Activated T-helper 2 cell treated with anti-CD3 and anti-CD28 coated beads, Interferon-gamma antibody, Interleukin-2, Interleukin-4, amounts not matched to agents 10 μg/mL and 5 μg/mL and 100 μg/mL, durations not matched to agents 14 hours and 24 hours and 36 hours (primary cell): ENCODE data around the gene MYOZ1. TPM values are rescaled to one million over a fixed set of nuclear protein-coding genes. Genes with fewer than 3 reads are reported as not detected.
"Not testable (repeated sequence)": the region's sequence is repeated elsewhere in the genome, so short reads cannot be mapped to it uniquely, and the experiment has no call there.

Experiments used
- DNase-seq: peaks from one replicate; pipeline ENCODE4 v3.0.0; 2021; ENCODE audit warnings: low spot score
- H3K27ac Mint-ChIP-seq: one replicate; pipeline ENCODE4 v1.8.0; 2021; ENCODE audit warnings: mixed read lengths
- H3K27me3 Mint-ChIP-seq: one replicate; pipeline ENCODE4 v1.8.0; 2021; ENCODE audit warnings: low read depth, mixed read lengths
- H3K36me3 Mint-ChIP-seq: one replicate; pipeline ENCODE4 v1.8.0; 2021; ENCODE audit warnings: low read depth, mixed read lengths
- H3K4me1 Mint-ChIP-seq: one replicate; pipeline ENCODE4 v1.8.0; 2021; ENCODE audit warnings: low read depth, mixed read lengths
- H3K4me3 Mint-ChIP-seq: one replicate; pipeline ENCODE4 v1.8.0; 2021; ENCODE audit warnings: low read depth, mild to moderate bottlenecking, moderate library complexity, mixed read lengths
- H3K9me3 Mint-ChIP-seq: one replicate; pipeline ENCODE4 v1.8.0; 2021; ENCODE audit warnings: mixed read lengths
- intact Hi-C: fragments of 100-400 bp; cut with micrococcal nuclease; formaldehyde crosslinking; loops from one replicate; pipeline ENCODE4 v1.15.1; 2023
- total RNA-seq: library from RNA; stranded (reverse); gene quantifications from 2 replicates; pipeline ENCODE4 v1.2.3, GENCODE V29; 2022

The MYOZ1 gene, protein sequence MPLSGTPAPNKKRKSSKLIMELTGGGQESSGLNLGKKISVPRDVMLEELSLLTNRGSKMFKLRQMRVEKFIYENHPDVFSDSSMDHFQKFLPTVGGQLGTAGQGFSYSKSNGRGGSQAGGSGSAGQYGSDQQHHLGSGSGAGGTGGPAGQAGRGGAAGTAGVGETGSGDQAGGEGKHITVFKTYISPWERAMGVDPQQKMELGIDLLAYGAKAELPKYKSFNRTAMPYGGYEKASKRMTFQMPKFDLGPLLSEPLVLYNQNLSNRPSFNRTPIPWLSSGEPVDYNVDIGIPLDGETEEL
- total RNA-seq: not detected in 2 replicates

- Mint-ChIP-seq H3K4me3 (no peak within 1 kb of the TSS), H3K4me1 (peaks cover 20% of the 10 kb centered on the region), H3K27ac (no peak within 1 kb of the TSS), H3K9me3 (no peaks in the 10 kb centered on the region), H3K27me3 (peaks cover 8% of the 10 kb centered on the region), H3K36me3 (no peaks in the 10 kb centered on the region)
- intact Hi-C loops: loop anchor here (10.0 kb wide), 1 partner anchor 287 kb away; the partner anchor contains the start of gene CFAP70
- DNase-seq: no peak
Measured at GRCh38 chr10:73641328-73642060, at the start of gene MYOZ1. MYOZ1 (minus strand) TSS chr10:73641474; CDS start chr10:73640017, 1,457 bp downstream.

- DNase-seq: not testable (repeated sequence)
Measured at GRCh38 chr10:73690755-73691154, 49.5 kb upstream of the MYOZ1 start.

GRCh38 chr10:73689596-73689995 lies 48.3 kb upstream of the MYOZ1 start:
- H3K27ac Mint-ChIP-seq, DNase-seq, H3K4me3 Mint-ChIP-seq, H3K9me3 Mint-ChIP-seq, H3K27me3 Mint-ChIP-seq, H3K36me3 Mint-ChIP-seq, H3K4me1 Mint-ChIP-seq, intact Hi-C loops: not testable (repeated sequence)

More at GRCh38 chr10:73690755-73691154, 49.5 kb upstream of the MYOZ1 start:
- H3K27me3 Mint-ChIP-seq, H3K36me3 Mint-ChIP-seq, intact Hi-C loops, H3K9me3 Mint-ChIP-seq, H3K4me1 Mint-ChIP-seq, H3K27ac Mint-ChIP-seq, H3K4me3 Mint-ChIP-seq: not testable (repeated sequence)

- H3K4me3 Mint-ChIP-seq, H3K36me3 Mint-ChIP-seq, H3K27ac Mint-ChIP-seq, H3K9me3 Mint-ChIP-seq, H3K4me1 Mint-ChIP-seq, H3K27me3 Mint-ChIP-seq, DNase-seq, intact Hi-C loops: not testable (repeated sequence)
Measured at GRCh38 chr10:73687641-73688040, 46.4 kb upstream of the MYOZ1 start.

- H3K4me3 Mint-ChIP-seq, H3K27me3 Mint-ChIP-seq, intact Hi-C loops, H3K27ac Mint-ChIP-seq, H3K36me3 Mint-ChIP-seq, H3K4me1 Mint-ChIP-seq, H3K9me3 Mint-ChIP-seq, DNase-seq: not testable (repeated sequence)
Measured at GRCh38 chr10:73674546-73674945, 33.3 kb upstream of the MYOZ1 start.

DNA sequence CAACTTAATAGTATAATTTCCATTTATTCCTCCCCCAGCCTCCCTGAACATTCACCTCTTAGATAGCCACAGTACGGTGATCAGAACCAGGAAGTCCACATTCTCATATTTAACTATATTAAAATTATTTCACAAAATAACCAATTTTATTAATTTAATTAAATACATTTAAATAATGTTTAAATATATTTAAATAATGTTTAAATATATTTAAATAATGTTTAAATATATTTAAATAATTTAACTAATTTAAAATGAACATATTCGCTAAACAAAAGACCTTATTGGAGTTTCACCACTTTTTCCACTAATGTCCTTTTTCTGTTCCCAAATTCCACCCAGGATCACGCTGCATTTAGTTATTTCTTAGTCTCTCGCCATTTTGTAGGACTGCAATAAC lies 27.1 kb upstream of the MYOZ1 start:
- H3K4me1 Mint-ChIP-seq, DNase-seq, H3K27me3 Mint-ChIP-seq, H3K4me3 Mint-ChIP-seq, H3K27ac Mint-ChIP-seq, intact Hi-C loops, H3K36me3 Mint-ChIP-seq, H3K9me3 Mint-ChIP-seq: not testable (repeated sequence)

GRCh38 chr10:73666153-73666809 lies 25.0 kb upstream of the MYOZ1 start:
- H3K9me3 Mint-ChIP-seq, H3K36me3 Mint-ChIP-seq, intact Hi-C loops, H3K27ac Mint-ChIP-seq, H3K27me3 Mint-ChIP-seq, DNase-seq, H3K4me1 Mint-ChIP-seq, H3K4me3 Mint-ChIP-seq: not testable (repeated sequence)

GRCh38 chr10:73665581-73665980 lies 24.3 kb upstream of the MYOZ1 start:
- DNase-seq, H3K27me3 Mint-ChIP-seq, H3K4me1 Mint-ChIP-seq, H3K27ac Mint-ChIP-seq, H3K9me3 Mint-ChIP-seq, H3K36me3 Mint-ChIP-seq, H3K4me3 Mint-ChIP-seq, intact Hi-C loops: not testable (repeated sequence)

- DNase-seq, H3K4me3 Mint-ChIP-seq, H3K27me3 Mint-ChIP-seq, H3K27ac Mint-ChIP-seq, H3K36me3 Mint-ChIP-seq, intact Hi-C loops, H3K9me3 Mint-ChIP-seq, H3K4me1 Mint-ChIP-seq: not testable (repeated sequence)
Measured at GRCh38 chr10:73664156-73665040, 23.1 kb upstream of the MYOZ1 start.

GRCh38 chr10:73663621-73664020 lies 22.3 kb upstream of the MYOZ1 start:
- DNase-seq, intact Hi-C loops, H3K27me3 Mint-ChIP-seq, H3K4me3 Mint-ChIP-seq, H3K4me1 Mint-ChIP-seq, H3K9me3 Mint-ChIP-seq, H3K36me3 Mint-ChIP-seq, H3K27ac Mint-ChIP-seq: not testable (repeated sequence)

DNA sequence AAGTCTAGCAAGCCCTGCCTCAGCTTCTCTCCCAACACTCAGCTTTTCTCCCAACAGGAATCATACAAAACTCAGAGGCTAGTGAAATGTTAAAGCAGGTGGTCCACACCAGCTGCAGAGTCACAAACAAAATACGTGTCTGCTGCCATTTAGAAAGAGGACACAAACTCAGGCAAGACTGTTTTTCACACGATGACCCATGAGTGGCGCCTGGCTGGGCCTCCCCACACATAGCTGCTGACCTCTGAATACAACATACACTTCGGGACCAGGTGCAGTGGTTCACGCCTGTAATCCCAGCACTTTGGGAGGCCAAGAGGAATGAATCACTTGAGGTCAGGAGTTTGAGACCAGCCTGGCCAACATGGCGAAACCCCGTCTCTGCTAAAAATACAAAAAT lies 21.4 kb upstream of the MYOZ1 start:
- not testable (repeated sequence) for H3K4me1 Mint-ChIP-seq

DNA sequence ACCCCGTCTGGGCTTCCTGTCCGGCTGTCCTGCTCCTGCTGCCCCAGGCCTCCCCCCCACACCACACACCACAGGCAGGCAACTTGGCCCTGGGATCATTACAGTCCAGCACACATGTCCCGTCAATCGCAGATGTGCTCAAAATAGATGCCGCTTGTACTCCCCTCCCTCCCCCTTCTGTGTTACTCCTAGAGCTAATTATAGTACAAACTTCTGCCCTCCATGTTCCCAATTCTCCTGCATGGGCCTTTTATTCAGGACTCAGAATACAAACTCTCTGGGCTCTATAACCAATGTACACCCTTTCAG lies 14.7 kb upstream of the MYOZ1 start, which contains the start of gene SYNPO2L:
Gene SYNPO2L, minus strand, starts transcription at position 40 of the 309 bp plus-strand sequence. CDS start 107 bp downstream, outside the sequence.
- no peak for DNase-seq
- Mint-ChIP-seq H3K27ac (no peak within 1 kb of the TSS), H3K36me3 (no peaks in the 10 kb centered on the region), H3K27me3 (no peaks in the 10 kb centered on the region), H3K9me3 (no peaks in the 10 kb centered on the region), H3K4me3 (no peak within 1 kb of the TSS), H3K4me1 (peaks cover 3% of the 10 kb centered on the region)
- intact Hi-C loops: no loop called here

More for the DNA sequence above, 21.4 kb upstream of the MYOZ1 start:
- H3K36me3 Mint-ChIP-seq, DNase-seq, intact Hi-C loops, H3K9me3 Mint-ChIP-seq, H3K4me3 Mint-ChIP-seq, H3K27ac Mint-ChIP-seq, H3K27me3 Mint-ChIP-seq: not testable (repeated sequence)
